Glutamatergic neuron (in vitro differentiated cells): Measurements from ENCODE around the gene RPS6KA2. TPM values are rescaled to one million over a fixed set of nuclear protein-coding genes. Genes with fewer than 3 reads are reported as not detected.
"Not testable (repeated sequence)": the region's sequence is repeated elsewhere in the genome, so short reads cannot be mapped to it uniquely, and the experiment has no call there.

ENCODE experiments used
- DNase-seq: peaks from one replicate; pipeline ENCODE4 v3.0.0; 2022
- H3K27ac Mint-ChIP-seq: one replicate; pipeline ENCODE4 v1.8.0; 2020; ENCODE audit warnings: mild to moderate bottlenecking, mixed read lengths, inconsistent platforms; ENCODE audit not compliant: unreplicated experiment
- H3K27me3 Mint-ChIP-seq: one replicate; pipeline ENCODE4 v1.8.0; 2020; ENCODE audit warnings: mild to moderate bottlenecking, moderate library complexity, mixed read lengths, inconsistent platforms; ENCODE audit not compliant: unreplicated experiment
- H3K36me3 Mint-ChIP-seq: one replicate; pipeline ENCODE4 v1.8.0; 2020; ENCODE audit warnings: mild to moderate bottlenecking, mixed read lengths, inconsistent platforms; ENCODE audit not compliant: unreplicated experiment
- H3K4me1 Mint-ChIP-seq: one replicate; pipeline ENCODE4 v1.8.0; 2020; ENCODE audit warnings: mild to moderate bottlenecking, low read depth, mixed read lengths, inconsistent platforms; ENCODE audit not compliant: unreplicated experiment
- H3K4me3 Mint-ChIP-seq: one replicate; pipeline ENCODE4 v1.8.0; 2020; ENCODE audit warnings: mild to moderate bottlenecking, mixed read lengths, inconsistent platforms; ENCODE audit not compliant: unreplicated experiment
- H3K9me3 Mint-ChIP-seq: one replicate; pipeline ENCODE4 v1.8.0; 2020; ENCODE audit warnings: mild to moderate bottlenecking, moderate library complexity, mixed read lengths, inconsistent platforms; ENCODE audit not compliant: unreplicated experiment
- CTCF ChIP-seq: fragments of 200-600 bp; sonication (generic); IDR thresholded peaks from one replicate; pipeline ENCODE4 v1.5.0; 2021; ENCODE audit not compliant: partially characterized antibody, unreplicated experiment
- total RNA-seq: library from RNA; stranded (reverse); fragmentation: NEBNext Ultra II Directional; extraction: Animal tissue kit (Norgen Biotek cat#: 25700); gene quantifications from one replicate; pipeline ENCODE4 v1.2.1, GENCODE V29; 2021; ENCODE audit not compliant: unreplicated experiment

The RPS6KA2 gene
- total RNA-seq, 1 donor from 2014 or later, result 109 TPM

GRCh38 chr6:166635013-166635970 is 8.2 kb upstream of the RPS6KA2 start:
- DNase-seq, result no peak

GRCh38 chr6:166634581-166634980 is 7.5 kb upstream of the RPS6KA2 start:
- not testable (repeated sequence) for DNase-seq, H3K27me3 Mint-ChIP-seq

More at GRCh38 chr6:166635013-166635970, 8.2 kb upstream of the RPS6KA2 start:
- H3K36me3 Mint-ChIP-seq, result peaks cover 10% of the 10 kb centered on the region
- peaks cover 20% of the 10 kb centered on the region for H3K4me1 Mint-ChIP-seq
- no peak overlapping the region for H3K4me3 Mint-ChIP-seq
- peaks cover 3% of the 10 kb centered on the region for H3K9me3 Mint-ChIP-seq
- H3K27me3 Mint-ChIP-seq, result peaks cover 2% of the 10 kb centered on the region
- no peak for TF ChIP-seq CTCF
- no peak overlapping the region for H3K27ac Mint-ChIP-seq

GRCh38 chr6:166633732-166634535 is 6.9 kb upstream of the RPS6KA2 start:
- Mint-ChIP-seq H3K4me1 (peaks cover 27% of the 10 kb centered on the region), H3K27ac (no peak overlapping the region), H3K4me3 (no peak overlapping the region), H3K36me3 (peaks cover 10% of the 10 kb centered on the region), H3K9me3 (peaks cover 7% of the 10 kb centered on the region), H3K27me3 (peaks cover 2% of the 10 kb centered on the region)
- no peak for DNase-seq
- TF ChIP-seq CTCF, result no peak

More at GRCh38 chr6:166634581-166634980, 7.5 kb upstream of the RPS6KA2 start:
- not testable (repeated sequence) for H3K27ac Mint-ChIP-seq, H3K9me3 Mint-ChIP-seq, H3K4me3 Mint-ChIP-seq, H3K36me3 Mint-ChIP-seq
- H3K4me1 Mint-ChIP-seq, result peaks cover 21% of the 10 kb centered on the region

- Mint-ChIP-seq H3K4me1 (peaks cover 29% of the 10 kb centered on the region), H3K27ac (no peak overlapping the region), H3K27me3 (peaks cover 7% of the 10 kb centered on the region), H3K36me3 (peaks cover 10% of the 10 kb centered on the region), H3K9me3 (peaks cover 11% of the 10 kb centered on the region), H3K4me3 (no peak overlapping the region)
- no peak for TF ChIP-seq CTCF
- no peak for DNase-seq
Measured at GRCh38 chr6:166632731-166633130, 5.7 kb upstream of the RPS6KA2 start.

GRCh38 chr6:166630462-166630861 is 3.4 kb upstream of the RPS6KA2 start:
- peaks cover 15% of the 10 kb centered on the region for H3K4me1 Mint-ChIP-seq
- DNase-seq, result no peak
- peaks cover 5% of the 10 kb centered on the region for H3K36me3 Mint-ChIP-seq
- no peak overlapping the region for H3K4me3 Mint-ChIP-seq
- peaks cover 12% of the 10 kb centered on the region for H3K27me3 Mint-ChIP-seq
- no peak for TF ChIP-seq CTCF
- H3K9me3 Mint-ChIP-seq, result peaks cover 20% of the 10 kb centered on the region
- H3K27ac Mint-ChIP-seq, result no peak overlapping the region
